GM19452 (cell line): ENCODE data around the gene YIF1A.
"Not testable (repeated sequence)": the region's sequence is repeated elsewhere in the genome, so short reads cannot be mapped to it uniquely, and the experiment has no call there.

Experiments used
- ATAC-seq: cut with Tn5 transposase; IDR thresholded peaks from one replicate; pipeline ENCODE4 v1.9.1; 2021; ENCODE audit not compliant: unreplicated experiment

YIF1A gene

DNA sequence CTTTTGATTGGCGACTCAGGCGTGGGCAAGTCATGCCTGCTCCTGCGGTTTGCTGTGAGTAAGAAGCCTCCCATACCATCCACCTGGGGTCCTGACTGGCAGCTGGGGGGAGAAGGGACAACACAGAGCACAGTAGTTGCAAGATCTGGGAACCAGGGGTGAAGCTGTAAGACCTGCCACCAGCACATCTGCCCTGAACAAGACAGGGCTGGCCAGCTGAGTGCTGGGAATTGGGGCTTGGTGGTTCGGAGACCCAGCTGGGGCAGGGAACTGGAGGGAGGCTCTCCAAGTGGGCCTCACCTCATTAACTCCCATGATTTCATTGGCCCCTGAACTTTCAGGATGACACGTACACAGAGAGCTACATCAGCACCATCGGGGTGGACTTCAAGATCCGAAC is 17.1 kb downstream of the YIF1A start:
- no peak for ATAC-seq

DNA sequence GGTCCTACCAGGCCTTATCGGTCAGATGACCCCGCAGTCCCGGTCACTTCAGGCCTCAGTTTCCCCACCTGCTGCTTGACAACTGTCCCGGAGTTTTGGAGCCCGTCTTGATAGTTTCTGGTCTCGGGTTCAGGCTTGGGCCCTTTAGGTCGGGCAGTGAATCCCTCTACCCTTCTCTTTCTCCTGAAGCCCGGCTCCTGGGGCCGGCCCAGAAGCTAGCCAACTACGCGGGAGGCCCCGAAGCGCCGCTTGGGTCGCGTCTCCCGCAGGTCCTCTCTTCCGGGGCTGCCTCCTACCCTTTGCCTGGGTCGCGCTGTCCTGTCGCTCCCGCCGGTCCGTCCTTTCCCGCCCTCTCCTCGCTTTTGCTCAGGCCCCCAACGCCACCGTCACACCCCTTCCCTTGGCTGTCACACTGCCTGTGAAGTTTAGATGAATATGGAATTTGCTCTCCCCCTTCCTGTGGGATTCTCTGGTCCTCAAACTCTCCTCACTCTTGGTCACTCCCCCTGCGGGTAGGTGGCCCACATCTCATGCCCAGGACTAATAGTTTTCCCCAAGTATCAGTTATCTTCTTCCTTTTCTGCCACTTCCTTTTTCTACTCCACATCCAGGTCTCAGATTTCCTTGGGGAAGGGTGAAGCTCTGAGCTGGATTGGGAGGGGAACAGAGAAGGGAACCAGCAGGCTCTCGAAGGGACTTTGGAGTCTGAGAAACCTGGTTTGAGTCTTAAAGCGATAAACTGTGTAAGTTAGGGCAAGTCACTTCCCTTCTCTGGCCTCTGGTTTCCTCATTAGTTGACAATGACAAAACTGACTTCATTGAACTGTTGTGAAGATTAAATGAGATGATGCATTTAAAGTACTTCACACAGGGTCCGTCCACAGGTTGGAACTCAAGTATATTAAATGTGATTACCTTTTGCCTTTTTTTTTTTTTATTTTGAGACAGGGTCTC is 19.7 kb downstream of the YIF1A start:
- no peak for ATAC-seq

DNA sequence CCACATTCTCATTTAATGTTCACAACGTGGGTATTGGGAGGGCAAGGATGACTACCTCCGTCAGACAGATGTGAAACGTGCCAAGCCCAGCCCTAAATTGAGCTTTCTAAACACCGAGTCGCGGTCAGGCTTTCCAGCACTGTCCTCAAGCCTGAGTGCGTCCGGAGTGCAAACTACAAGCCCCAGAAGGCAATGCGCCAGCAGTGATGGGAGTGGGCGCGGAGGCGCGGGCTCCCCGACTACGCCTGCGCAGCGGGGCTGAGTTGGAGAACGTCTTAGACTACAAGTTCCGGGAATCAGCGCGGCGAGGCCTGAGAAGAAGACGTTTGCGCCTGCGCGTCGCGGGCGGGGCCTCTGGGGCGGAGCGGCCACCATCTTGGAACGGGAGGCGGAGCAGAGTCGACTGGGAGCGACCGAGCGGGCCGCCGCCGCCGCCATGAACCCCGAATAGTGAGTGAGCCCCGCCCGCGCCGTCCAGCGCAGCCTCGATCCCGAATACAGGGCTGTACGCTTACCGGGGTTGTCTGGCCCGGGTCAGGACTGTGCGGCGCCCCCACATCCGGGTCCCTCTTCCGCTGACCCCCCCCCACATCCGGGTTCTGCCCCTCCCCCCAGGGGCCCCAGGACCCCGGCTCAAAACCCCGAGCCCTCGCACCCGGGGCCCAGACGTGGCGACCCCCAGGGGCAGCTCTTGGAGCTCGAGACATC is 20.5 kb downstream of the YIF1A start, which contains the start of gene RAB1B:
Gene RAB1B, plus strand, starts transcription at position 396 of the 708 bp plus-strand sequence. Its CDS starts 41 bp downstream, at position 437.
- ATAC-seq, result peak; percentile 82

DNA sequence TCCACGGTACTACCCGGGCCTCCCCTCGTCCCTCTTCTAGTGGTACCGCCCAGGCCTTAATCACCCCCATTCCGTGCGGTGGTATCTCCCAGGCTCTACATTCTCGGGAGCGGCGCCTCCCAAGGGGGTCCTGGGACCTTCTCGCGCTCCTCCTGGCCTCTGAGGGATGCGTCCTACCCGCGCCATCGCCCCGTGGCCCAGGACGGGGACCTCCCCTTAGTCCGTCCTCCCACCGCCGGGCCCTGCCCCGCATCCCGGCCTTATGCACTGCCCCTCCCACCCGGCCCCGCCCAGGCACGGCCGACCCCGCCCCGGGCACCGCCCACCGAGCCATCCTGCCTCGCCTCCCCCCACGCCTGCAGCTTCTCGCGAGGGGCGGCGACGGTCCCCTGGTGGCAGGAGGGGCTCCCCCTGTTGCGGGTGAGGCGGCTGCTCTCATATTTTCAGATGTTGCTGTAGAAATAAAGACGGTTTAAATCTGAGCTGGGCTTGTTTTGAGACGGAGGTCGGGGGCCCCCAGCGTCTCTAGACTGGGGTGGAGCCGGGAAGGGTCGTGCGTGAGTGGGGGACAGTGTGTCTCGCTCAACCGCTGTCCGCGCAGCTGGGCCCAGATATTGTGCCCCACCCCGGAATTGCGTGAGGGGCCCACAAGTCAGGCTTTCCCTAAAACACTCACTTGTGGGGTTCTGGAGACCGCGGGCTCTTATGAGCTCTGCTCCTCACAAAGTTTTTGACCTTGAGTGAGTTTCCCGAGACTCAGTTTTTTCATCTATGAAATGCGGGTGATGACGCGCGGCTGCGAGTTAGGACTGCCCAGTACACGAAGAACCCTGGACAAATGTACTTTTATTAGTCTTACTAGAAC is 21.3 kb downstream of the YIF1A start:
- peak; percentile 30 for ATAC-seq

DNA sequence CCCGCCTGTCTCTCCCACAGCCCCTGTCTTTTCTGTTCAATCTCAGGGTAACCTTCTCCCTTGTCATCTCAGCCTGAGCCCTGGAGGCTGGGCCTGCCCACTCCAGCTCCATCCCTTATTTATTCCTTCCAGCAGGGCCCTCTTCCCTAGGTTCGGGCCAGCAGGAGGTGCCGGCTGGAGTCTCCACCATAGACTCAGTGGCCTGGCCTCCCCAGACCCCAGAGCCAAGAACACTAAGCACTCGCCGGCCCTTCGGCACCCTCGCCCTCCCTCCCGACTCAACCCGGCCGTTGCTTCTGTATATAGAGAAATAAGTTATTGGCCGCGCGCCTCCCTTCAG is 21.9 kb downstream of the YIF1A start:
- ATAC-seq, result no peak

DNA sequence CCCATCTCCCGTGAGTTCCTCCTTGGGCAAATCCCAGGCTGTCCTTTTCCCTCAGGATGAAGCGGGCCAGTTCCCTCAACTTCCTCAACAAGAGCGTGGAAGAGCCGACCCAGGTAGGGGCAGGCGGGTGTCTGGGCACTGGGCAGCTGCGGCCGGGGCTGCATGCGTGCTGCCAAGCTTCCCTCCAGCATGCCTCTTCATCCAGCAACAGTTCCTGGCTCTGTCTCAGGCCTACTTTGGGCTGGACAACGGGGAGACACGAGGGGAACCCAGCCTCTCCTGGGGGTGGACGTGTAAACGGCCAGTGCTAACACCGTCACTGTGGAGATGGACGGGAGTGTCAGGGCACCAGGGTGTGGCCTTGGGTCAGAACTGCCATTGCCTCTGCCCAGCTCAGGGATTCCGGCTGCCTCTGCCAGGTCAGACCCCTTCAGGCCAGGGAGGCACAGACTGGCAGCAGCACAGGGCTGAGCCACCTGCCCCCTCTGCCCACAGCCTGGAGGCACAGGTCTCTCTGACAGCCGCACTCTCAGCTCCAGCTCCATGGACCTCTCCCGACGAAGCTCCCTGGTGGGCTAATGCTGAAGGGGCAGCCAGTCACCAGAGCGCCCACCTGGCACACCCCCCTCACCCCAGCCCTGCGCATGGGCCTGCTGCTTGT is 22.4 kb downstream of the YIF1A start:
- ATAC-seq, result no peak

DNA sequence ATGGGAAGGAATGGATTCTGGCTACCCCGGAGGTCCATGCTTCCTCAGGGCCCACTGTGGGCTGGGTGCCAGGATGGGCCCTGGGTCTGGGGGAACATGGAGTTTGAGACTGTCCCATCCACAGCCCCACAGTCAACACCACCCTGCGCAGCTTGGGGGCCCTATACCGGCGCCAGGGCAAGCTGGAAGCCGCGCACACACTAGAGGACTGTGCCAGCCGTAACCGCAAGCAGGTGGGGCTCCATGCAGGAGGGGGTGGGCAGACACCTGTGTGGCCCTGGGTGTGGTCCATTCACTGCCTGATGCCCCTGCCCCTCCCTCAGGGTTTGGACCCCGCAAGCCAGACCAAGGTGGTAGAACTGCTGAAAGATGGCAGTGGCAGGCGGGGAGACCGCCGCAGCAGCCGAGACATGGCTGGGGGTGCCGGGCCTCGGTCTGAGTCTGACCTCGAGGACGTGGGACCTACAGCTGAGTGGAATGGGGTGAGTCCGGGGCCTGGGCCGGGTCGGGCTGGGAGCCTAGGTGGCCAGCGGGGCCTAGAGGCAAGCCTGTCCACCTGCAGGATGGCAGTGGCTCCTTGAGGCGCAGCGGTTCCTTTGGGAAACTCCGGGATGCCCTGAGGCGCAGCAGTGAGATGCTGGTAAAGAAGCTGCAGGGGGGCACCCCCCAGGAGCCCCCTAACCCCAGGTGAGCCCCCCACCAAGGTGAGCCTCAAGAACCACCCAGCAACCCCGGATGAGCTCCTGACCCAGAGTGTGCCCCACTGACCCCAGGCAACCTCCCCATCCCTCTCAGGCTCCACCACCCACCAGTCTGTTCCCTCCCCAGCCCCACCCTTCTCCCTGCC is 23.2 kb downstream of the YIF1A start:
- no peak for ATAC-seq

DNA sequence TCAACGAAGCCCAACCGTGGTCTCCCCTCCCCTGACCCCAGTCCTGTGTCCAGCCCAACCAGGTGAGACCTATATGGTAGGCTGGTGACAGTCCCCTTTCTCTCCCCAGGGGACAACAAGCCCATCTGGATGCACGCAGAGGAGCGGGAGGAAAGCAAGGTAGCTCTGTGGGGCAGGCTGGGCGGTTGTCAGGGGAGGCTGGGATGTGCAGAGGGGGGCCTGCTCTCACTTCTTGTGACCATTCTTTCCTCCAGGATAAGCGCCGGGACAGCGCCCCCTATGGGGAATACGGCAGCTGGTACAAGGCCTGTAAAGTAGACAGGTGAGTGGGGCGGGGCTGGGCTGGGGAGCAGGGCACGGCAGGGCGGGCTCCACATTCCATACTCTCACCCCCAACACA is 24.0 kb downstream of the YIF1A start:
- ATAC-seq, result no peak

DNA sequence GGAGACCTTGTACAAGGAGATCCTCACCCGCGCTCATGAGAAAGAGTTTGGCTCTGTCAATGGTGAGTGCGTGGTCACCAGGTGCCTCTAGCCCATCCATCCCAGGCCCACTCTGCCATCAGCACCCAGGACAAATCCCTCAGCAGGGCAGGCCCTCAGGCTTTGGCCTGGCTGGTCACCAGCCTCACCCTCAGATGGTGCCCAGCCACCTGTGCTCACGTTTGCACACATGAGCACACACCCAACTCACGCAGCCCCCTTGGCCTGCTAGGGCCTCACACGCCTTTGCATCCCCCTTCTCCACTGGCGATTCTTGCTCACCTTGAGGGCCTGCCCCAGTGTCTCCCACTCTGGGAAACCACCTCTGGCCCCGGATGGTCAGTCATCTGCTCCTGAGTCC is 24.6 kb downstream of the YIF1A start:
- no peak for ATAC-seq

DNA sequence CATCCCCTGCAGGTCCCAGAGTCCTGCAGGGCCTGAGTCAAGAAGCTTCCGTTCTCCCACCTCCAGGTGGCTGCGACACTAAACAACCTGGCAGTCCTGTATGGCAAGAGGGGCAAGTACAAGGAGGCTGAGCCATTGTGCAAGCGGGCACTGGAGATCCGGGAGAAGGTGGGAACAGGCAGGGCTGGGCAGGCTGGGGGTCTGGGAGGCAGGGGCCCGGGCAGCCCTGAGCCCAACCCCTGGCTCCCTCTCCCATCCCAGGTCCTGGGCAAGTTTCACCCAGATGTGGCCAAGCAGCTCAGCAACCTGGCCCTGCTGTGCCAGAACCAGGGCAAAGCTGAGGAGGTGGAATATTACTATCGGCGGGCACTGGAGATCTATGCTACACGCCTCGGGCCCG is 25.2 kb downstream of the YIF1A start:
- no peak for ATAC-seq

DNA sequence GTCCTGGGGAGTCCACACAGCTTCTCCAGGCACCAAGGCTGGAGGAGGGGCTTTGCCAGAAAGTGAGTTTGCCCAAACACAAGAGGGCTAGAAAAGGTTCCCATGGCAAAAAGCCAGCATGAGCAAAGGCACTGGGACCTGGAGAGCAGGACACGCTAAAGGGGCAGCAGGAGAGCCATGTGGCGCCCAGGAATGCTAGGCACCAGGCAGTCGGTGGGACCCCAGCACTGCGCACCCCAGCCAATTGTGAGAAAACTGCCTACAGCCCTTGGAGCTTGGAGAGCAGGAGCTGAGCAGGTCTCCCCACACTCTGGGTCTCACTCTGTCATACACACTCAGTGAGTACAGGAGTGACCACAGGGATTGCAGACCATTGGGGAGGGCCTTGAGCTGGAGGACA is 25.7 kb downstream of the YIF1A start:
- ATAC-seq, result no peak

DNA sequence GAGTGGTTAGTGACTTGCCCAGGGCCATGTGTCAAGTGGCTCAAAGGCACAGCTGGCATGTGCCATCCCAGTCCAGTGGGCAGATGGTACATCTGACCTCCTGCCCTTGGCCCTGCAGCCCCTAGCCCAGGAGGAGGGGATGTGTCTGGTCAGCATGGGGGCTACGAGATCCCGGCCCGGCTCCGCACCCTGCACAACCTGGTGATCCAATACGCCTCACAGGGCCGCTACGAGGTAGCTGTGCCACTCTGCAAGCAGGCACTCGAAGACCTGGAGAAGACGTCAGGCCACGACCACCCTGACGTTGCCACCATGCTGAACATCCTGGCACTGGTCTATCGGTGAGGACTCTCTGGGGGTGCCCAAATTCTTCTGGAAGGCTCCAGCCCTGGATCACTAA is 26.2 kb downstream of the YIF1A start:
- ATAC-seq, result no peak

DNA sequence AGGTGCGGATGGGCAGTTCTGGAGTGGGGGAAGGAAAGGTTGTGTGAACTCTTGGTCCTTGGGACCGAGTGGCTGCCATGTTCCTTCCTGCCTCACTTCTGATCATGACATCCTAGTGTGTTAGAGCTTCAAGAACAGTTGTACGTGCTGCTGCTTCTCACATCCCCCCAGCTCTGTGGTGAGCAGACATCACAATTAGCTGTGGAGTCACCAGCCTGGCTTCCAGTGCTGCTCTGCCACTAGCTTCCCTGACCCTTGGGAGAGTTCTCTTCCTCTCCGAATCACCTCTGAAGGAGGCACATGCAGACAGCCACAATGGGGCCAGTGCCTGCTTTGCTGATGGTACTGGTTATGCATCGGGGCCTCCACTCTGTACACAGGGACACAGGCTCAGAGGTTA is 26.8 kb downstream of the YIF1A start:
- ATAC-seq, result no peak

DNA sequence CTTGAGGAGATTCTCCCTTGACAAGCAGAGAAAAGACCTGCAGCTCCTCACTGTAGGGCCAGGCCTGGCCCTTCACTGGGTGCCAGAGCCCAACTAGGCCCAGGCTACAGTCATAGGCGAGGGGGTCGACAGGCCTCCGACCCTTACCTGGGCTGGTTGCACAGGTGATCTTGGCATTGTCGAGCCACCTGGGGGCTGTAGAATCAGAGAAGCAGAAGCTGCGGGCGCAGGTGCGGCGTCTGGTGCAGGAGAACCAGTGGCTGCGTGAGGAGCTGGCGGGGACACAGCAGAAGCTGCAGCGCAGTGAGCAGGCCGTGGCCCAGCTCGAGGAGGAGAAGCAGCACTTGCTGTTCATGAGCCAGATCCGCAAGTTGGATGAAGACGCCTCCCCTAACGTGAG is 27.4 kb downstream of the YIF1A start:
- no peak for ATAC-seq

DNA sequence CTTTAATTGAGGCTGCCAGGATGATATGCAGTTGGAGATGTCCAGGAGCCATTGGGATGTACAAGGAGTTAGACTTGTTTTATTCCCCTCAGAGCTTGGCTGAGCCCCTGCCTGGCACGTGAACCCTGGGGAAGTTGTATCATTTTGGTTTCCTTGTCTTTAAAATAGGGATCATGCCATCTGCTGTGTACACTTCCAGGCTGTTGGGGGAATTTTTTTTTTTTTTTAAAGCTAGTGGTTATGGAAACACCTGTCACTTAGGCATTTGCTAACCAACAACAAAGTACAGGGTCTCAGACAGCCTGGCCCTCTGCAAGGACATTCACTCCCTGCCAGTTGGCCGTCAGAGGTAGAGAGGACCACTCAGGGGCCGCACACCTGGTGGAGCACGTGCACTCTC is 29.0 kb downstream of the YIF1A start:
- ATAC-seq, result no peak

DNA sequence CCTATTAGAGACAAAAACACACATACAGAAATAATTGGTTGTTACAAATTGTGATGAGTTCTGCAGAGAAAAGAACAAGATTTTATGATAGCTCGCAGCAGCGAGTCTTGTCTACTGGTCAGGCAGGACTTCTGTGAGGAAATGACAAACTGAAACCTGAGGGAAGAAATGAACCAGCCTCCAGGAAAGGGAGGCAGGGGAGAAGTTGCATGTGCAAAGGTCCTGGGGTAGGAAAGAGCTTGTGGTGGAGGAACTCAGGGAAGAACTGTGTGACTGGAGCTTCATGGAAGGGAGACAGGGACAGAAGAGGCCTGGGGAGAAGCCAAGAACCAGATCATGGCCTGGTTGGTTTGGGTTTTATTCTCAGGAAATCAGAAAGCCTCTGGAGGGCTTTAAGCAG is 29.7 kb downstream of the YIF1A start:
- ATAC-seq, result no peak

DNA sequence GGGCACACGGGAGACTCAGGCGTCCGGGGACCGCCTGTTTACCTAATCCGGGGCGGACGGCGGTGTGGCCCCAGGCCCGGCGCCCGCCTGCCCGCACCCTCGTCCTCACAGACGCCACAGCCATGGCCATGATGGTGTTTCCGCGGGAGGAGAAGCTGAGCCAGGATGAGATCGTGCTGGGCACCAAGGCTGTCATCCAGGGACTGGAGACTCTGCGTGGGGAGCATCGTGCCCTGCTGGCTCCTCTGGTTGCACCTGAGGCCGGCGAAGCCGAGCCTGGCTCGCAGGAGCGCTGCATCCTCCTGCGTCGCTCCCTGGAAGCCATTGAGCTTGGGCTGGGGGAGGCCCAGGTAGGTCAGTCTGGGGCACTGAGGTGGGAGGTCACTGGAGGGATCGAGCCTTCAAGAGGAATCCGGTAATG is 30.5 kb downstream of the YIF1A start:
- no peak for ATAC-seq

DNA sequence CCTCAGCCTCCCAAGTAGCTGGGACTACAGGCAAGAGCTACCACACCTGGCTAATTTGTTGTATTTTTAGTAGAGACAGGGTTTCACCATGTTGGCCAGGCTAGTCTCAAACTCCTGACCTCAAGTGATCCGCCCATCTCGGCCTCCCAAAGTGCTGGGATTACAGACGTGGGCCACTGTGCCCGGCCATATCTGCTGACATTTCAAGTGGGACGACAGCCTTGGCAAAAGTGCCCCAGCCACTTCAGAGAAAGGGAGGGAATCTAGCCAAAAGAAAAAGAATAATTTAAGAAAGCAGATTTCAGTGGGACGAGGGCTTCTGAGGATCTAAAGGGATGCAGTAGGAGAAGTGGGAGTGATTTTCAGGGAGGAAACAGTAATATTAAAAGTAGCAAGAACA is 35.9 kb downstream of the YIF1A start:
- not testable (repeated sequence) for ATAC-seq

DNA sequence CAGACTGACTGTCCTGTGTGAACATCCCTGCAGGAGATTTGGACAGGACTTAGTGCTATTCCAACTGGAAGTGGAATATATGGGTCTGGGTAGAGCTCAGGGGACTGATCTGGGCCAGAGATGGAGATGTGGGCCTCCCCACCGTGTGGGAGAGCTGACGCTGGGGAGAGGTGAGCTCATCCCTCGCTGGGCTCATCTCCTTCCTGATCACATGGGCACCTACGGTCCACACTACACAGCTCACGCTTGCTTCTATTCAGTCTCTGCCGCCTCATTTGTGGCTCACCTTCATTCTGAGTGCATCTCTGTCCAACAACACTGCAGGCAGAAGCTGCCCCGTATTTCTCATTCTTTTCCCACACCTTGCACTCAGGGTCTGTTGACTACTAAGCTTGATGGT is 37.1 kb downstream of the YIF1A start:
- no peak for ATAC-seq

DNA sequence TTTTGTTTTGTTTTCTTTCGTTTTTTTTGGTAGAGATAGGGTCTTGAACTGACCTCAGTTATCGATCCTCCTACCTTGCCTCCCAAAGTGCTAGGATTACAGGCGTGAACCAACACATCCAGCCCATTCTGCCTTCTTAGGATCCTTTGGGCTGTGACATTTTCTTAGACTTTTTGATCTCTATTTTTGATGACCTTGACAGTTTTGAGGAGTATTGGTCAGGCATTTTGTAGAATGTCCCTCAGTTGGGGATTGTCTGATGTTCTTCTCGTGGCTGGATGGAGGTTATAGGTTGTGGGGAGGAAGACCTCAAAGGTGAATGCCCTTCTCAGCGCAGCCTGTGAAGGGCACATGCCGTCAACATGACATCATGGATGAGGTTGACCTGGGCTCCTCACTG is 40.0 kb downstream of the YIF1A start:
- ATAC-seq, result no peak
